ENCODE results near the gene AGBL4.

Gene AGBL4

DNA sequence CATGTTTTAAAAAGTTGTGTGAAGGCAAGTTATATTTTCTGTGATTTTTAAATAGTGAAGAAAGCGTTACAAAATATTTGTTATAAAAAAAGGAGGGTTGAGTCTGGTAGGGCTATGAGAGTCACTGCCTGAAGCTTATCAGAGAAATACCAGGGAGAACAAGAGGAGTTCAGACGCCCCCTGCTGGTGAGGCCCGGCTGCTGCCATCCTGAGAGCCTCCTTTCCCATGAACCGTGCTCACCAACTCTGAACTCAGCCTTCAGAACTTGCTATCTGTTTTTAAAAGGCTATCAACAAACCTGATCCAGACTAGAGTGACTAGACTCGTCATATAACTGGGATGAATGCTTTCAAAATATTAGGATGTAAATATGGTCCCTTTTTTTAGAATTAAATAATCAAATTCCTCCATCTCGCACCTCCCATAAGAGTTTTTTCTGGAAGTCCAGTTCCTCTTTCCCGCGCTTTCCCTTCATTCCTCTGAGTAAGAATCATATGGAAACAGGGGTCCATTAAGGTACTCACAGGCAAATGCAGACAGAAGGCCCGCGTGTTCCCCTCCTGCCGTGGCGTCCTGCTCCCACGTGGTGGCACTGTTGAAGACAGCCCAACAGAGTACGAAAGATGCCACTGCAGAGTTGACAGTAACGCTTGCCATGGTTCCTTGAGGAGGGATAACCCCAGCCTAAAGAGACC lies 1525.5 kb downstream of the AGBL4 start:
- DNase-seq: peak; percentile 39

DNA sequence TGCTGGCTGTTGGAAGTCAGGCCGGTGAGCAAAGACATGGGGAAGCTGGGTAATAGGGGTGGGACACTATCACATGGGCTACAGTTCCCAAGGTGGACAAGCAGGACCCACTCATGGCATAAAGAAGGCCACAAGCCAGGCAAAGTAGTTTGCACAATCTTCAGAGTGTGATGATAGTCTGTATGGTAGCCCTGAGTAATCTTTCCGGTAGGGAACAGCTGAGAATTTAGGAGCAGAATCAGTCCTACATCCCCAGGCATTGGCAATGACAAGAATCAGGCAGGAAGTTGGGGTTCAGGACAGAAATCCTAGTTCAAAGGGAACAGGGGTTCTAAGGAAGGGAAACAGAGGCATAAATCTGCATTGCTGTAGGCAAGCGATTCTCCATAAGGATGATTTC lies 1527.8 kb downstream of the AGBL4 start:
- no peak for DNase-seq

GRCh38 chr1:48495166-48495565 lies 1528.6 kb downstream of the AGBL4 start:
- no peak for DNase-seq

DNA sequence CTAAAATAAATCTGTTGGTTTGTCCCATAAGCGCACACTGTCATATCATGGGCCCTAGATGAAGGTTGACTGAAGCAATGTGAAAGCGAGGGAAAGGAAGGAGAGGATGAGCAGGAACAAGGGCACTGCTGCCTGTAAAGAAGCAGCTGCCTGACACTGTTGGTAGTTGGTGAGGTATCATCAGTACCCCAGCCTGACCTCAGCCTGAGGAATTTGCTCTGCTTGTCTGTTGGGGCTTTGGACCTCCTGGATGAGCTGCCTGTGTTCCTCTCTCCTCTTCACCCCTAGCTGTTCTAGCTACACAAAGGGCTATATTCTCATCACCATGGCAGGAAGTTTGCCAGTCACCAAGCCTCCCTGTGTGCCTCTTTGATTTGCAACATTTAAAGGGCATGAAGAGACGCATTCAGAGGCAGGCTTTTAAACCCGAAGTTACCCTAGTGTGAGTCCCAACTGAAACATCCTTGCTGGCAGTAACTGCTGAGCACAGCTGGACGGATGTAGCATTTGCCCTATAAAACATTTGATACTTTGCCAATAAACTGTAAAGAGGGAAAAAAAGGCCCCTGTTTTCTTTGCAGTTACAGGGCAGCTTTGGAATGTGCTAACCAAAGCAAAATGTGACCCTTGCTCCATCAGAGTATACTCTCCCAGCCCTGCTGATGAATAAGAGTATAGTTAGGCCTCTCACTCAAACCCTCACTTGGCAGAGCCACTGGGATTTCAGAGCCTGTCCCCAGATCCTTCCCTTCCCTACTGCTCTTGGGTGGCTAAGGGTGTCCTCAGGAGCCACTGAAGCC lies 1529.6 kb downstream of the AGBL4 start:
- no peak for DNase-seq

- DNase-seq: no peak
Observed at GRCh38 chr1:48493041-48493440, 1530.7 kb downstream of the AGBL4 start.

DNA sequence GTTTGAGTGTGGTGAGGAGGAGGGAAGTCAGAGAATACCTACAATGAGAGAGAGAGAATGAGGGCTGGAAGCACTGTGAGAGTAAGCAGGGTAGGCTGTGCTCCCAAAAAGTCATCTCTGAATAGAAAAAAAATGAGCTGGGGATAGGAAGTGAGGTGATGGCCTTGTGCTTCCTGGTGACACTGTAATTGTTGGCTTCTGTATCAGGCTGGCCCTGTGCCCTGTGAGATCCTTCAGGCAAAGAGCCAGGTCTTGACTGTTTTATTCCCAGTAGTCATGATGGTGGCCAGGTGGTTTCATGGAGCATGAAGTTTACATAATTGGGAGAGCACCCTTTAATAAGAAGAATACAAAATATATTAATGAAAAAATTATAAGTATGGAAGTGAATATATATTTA lies 1531.4 kb downstream of the AGBL4 start:
- no peak for DNase-seq

GRCh38 chr1:48488721-48489120 lies 1535.0 kb downstream of the AGBL4 start:
- no peak for DNase-seq
